ENCODE results near the gene WDR90. TPM values are rescaled to one million over a fixed set of nuclear protein-coding genes. Genes with fewer than 3 reads are reported as not detected.

WDR90 gene
- total and polyA plus RNA-seq, 2 of the 13 experiments (the other 11 are each of a cell fraction or from before 2014, with no cell fraction given) = 14.9 to 28.9 TPM

GRCh38 chr16:642189-643049 is 6.7 kb upstream of the WDR90 start (continued):
- TF ChIP-seq, protein P1, sequence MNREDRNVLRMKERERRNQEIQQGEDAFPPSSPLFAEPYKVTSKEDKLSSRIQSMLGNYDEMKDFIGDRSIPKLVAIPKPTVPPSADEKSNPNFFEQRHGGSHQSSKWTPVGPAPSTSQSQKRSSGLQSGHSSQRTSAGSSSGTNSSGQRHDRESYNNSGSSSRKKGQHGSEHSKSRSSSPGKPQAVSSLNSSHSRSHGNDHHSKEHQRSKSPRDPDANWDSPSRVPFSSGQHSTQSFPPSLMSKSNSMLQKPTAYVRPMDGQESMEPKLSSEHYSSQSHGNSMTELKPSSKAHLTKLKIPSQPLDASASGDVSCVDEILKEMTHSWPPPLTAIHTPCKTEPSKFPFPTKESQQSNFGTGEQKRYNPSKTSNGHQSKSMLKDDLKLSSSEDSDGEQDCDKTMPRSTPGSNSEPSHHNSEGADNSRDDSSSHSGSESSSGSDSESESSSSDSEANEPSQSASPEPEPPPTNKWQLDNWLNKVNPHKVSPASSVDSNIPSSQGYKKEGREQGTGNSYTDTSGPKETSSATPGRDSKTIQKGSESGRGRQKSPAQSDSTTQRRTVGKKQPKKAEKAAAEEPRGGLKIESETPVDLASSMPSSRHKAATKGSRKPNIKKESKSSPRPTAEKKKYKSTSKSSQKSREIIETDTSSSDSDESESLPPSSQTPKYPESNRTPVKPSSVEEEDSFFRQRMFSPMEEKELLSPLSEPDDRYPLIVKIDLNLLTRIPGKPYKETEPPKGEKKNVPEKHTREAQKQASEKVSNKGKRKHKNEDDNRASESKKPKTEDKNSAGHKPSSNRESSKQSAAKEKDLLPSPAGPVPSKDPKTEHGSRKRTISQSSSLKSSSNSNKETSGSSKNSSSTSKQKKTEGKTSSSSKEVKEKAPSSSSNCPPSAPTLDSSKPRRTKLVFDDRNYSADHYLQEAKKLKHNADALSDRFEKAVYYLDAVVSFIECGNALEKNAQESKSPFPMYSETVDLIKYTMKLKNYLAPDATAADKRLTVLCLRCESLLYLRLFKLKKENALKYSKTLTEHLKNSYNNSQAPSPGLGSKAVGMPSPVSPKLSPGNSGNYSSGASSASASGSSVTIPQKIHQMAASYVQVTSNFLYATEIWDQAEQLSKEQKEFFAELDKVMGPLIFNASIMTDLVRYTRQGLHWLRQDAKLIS (CRISPR knock-in tag; IDR thresholded peaks at IDR 0.05) = peak; percentile 69; the same call in 1 of the 2 replicates
- TF ChIP-seq GFI1 (CRISPR knock-in tag; IDR thresholded peaks at IDR 0.05; ENCODE audit: borderline replicate concordance) (no peak), PAX8 (CRISPR knock-in tag; IDR thresholded peaks at IDR 0.05; ENCODE audit: borderline replicate concordance) (no peak), RCOR2 (CRISPR knock-in tag; IDR thresholded peaks at IDR 0.05) (no peak), SCMH1 (CRISPR knock-in tag; IDR thresholded peaks at IDR 0.05; ENCODE audit: borderline replicate concordance) (no peak), ZNF605 (CRISPR knock-in tag; IDR thresholded peaks at IDR 0.05) (no peak), KDM4B (CRISPR knock-in tag; IDR thresholded peaks at IDR 0.05) (no peak), HBP1 (CRISPR knock-in tag; IDR thresholded peaks at IDR 0.05; ENCODE audit: low read depth) (no peak), HDAC2 (CRISPR knock-in tag; IDR thresholded peaks at IDR 0.05) (peak; percentile 19; the same call in 1 of the 2 replicates), ZNF589 (CRISPR knock-in tag; conservative IDR thresholded peaks at IDR 0.05) (no peak), TAF15 (IDR thresholded peaks at IDR 0.05; ENCODE audit: low read depth, low read length, poor library complexity, severe bottlenecking) (peak; percentile 36), ZNF792 (CRISPR knock-in tag; IDR thresholded peaks at IDR 0.05) (0 out of 2 replicates have a peak, but pooled peaks have one; percentile 7), ZNF296 (CRISPR knock-in tag; conservative IDR thresholded peaks at IDR 0.05) (peak; percentile 84; the same call in 1 of the 2 replicates), GATAD1 (CRISPR knock-in tag; IDR thresholded peaks at IDR 0.05) (0 out of 2 replicates have a peak, but pooled peaks have one; percentile 12), FOXK2 (IDR thresholded peaks at IDR 0.05) (no peak), ZNF24 (IDR thresholded peaks at IDR 0.05) (no peak), FIP1L1 (IDR thresholded peaks at IDR 0.05; ENCODE audit: borderline replicate concordance, insufficient read depth, low read depth, low read length) (no peak), RARG (CRISPR knock-in tag; IDR thresholded peaks at IDR 0.05; ENCODE audit: low read depth) (no peak)
- TF ChIP-seq, protein P2, sequence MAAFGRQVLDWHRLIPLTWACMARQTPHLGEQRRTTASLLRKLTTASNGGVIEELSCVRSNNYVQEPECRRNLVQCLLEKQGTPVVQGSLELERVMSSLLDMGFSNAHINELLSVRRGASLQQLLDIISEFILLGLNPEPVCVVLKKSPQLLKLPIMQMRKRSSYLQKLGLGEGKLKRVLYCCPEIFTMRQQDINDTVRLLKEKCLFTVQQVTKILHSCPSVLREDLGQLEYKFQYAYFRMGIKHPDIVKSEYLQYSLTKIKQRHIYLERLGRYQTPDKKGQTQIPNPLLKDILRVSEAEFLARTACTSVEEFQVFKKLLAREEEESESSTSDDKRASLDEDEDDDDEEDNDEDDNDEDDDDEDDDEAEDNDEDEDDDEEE (CRISPR knock-in tag; IDR thresholded peaks at IDR 0.05) = 0 out of 2 replicates have a peak, but pooled peaks have one; percentile 60
- TF ChIP-seq, protein P3, sequence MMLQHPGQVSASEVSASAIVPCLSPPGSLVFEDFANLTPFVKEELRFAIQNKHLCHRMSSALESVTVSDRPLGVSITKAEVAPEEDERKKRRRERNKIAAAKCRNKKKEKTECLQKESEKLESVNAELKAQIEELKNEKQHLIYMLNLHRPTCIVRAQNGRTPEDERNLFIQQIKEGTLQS (CRISPR knock-in tag; IDR thresholded peaks at IDR 0.05) = peak; percentile 60; the same call in 1 of the 2 replicates
- TF ChIP-seq, protein P4, sequence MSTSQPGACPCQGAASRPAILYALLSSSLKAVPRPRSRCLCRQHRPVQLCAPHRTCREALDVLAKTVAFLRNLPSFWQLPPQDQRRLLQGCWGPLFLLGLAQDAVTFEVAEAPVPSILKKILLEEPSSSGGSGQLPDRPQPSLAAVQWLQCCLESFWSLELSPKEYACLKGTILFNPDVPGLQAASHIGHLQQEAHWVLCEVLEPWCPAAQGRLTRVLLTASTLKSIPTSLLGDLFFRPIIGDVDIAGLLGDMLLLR (CRISPR knock-in tag; IDR thresholded peaks at IDR 0.05) = no peak; the same call in 1 of the 2 replicates
